Heart left ventricle (tissue), 16 donors: ENCODE results near the gene CNGB1. TPM values are rescaled to one million over a fixed set of nuclear protein-coding genes. Genes with fewer than 3 reads are reported as not detected.
"Not testable (repeated sequence)": the region's sequence is repeated elsewhere in the genome, so short reads cannot be mapped to it uniquely, and the experiment has no call there.

ENCODE experiments used
- ATAC-seq, 4 donors: fragments of 200-7000 bp; cut with Tn5 transposase; one replicate each; pipeline ENCODE4 v1.9.1; 2020 to 2022; ENCODE audit warnings: moderate library complexity in 4 of 4, mild to moderate bottlenecking in 3 of 4, moderate number of reproducible peaks in 1 of 4
- DNase-seq, 5 donors: peaks; one replicate each; pipeline ENCODE4 v3.0.0-alpha.2; 2020
- H3K27ac ChIP-seq, 12 donors: fragments of 200-600 bp; sonication (generic) in 4 of 12; one replicate each; pipeline versions ENCODE4 v1.5.0 to v1.8.0; 2016 to 2022; ENCODE audit warnings: mild to moderate bottlenecking in 2 of 12
- H3K27me3 ChIP-seq, 9 donors: fragments of 200-600 bp; sonication (generic) in 2 of 9; one replicate each; pipeline versions ENCODE4 v1.5.1 to v1.8.0; 2016 to 2022; ENCODE audit warnings: mild to moderate bottlenecking in 3 of 9
- H3K36me3 ChIP-seq, 9 donors: fragments of 200-600 bp; sonication (generic) in 2 of 9; one replicate each; pipeline versions ENCODE4 v1.5.0 to v1.8.0; 2018 to 2022; ENCODE audit warnings: mild to moderate bottlenecking in 2 of 9
- H3K4me1 ChIP-seq, 12 donors: fragments of 200-600 bp; sonication (generic) in 4 of 12; one replicate each; pipeline versions ENCODE4 v1.5.0 to v1.8.0; 2016 to 2022; ENCODE audit warnings: mild to moderate bottlenecking in 3 of 12
- H3K4me3 ChIP-seq, 12 donors: fragments of 200-600 bp; sonication (generic) in 4 of 12; one replicate each; pipeline versions ENCODE4 v1.5.0 to v1.8.0; 2017 to 2022; ENCODE audit warnings: mild to moderate bottlenecking in 9 of 12, moderate library complexity in 4 of 12
- H3K9me3 ChIP-seq, 12 donors: fragments of 200-600 bp; sonication (generic) in 4 of 12; one replicate each; pipeline versions ENCODE4 v1.5.0 to v1.8.0; 2016 to 2022; ENCODE audit warnings: mild to moderate bottlenecking in 1 of 12
- CTCF ChIP-seq, 12 donors: fragments of 200-600 bp; sonication (generic) in 4 of 12; IDR thresholded peaks; one replicate each; pipeline versions ENCODE4 v1.5.0 to v1.8.0; 2018 to 2022; ENCODE audit warnings: antibody characterized with exemption in 12 of 12, mild to moderate bottlenecking in 5 of 12
- POLR2A ChIP-seq, 2 donors: fragments of 450-650 bp; IDR thresholded peaks; one replicate each; pipeline ENCODE4 v1.6.1; 2017; ENCODE audit warnings: antibody characterized with exemption in 2 of 2, mild to moderate bottlenecking in 2 of 2, moderate library complexity in 2 of 2
- WGBS, 4 donors: extraction: QIAGEN DNeasy Blood & Tissue Kit in 2 of 4; methylation state at CpG; one replicate each; pipeline versions ENCODE4 v1.1.5 to v1.1.7; 2013 to 2018; 5-methylcytosine and 5-hydroxymethylcytosine counted together
- intact Hi-C, 10 donors: fragments of 100-400 bp; cut with DNase I; formaldehyde crosslinking; loops; one replicate each; pipeline versions ENCODE4 v1.11.1 to v1.14.2; 2022
- polyA plus RNA-seq, 2 donors: library from polyadenylated mRNA; stranded (reverse); fragments of 200-250 nt; gene quantifications; one replicate each; pipeline ENCODE4 v1.2.3, GENCODE V29; 2013
- total RNA-seq, 9 donors: library from RNA; depleted of rRNA in 2 of 9; stranded (reverse); fragments of >200 nt in 2 of 9; fragmentation: NEBNext Ultra II Directional in 3 of 9; extraction: Animal tissue kit (Norgen Biotek cat#: 25700) in 3 of 9; gene quantifications; one replicate each; pipeline versions ENCODE4 v1.1.0 to v1.2.4, GENCODE V29; 2016 to 2023
- donor health status: ischemic (EF 13 %, LVEDD 7.1; RV severe dilation, severe dysfunction).
- donor health status: healthy with polysubstance abuse.
- donor health status: DM: no; HTN: yes; CAD: no.
- donor health status: DM: no; HTN: no; CAD: no.
- donor health status: ischemic (EF 25% LVEDD 6.9; RV normal size, moderate dysfunction).
- donor health status: ischemic (EF 25% LVEDD 5.7; RV mildly dilated, moderate dysfunction).
- donor health status: healthy.
- donor health status: DM: yes; HTN: yes; CAD: no.
- donor health status: ischemic (EF 35%, LVEDD 5.7; RV mildly dilated, moderate dysfunction).
- donor health status: nonischemic (EF 11% LVEDD 7.7; RV severe dilation, severe dysfunction).
- donor health status: DM: yes; HTN: yes; CAD: no.
- donor health status: PGD.
- donor health status: ischemic (EF 29% LVEDD 5.4; RV normal size, mild dysfunction).
- donor health status: nonischemic (EF 23%, LVEDD 6.1; RV moderate dilation, normal function).

CNGB1 gene
- total and polyA plus RNA-seq, 11 donors: not detected

GRCh38 chr16:57944970-57945739 is 25.8 kb downstream of the CNGB1 start:
- peaks cover 0 to 5% (median 0%) of the 10 kb centered on the region in 9 donors for H3K27me3 ChIP-seq
- intact Hi-C loops: no loop called here
- H3K4me3 ChIP-seq: no peak overlapping the region
- H3K36me3 ChIP-seq: no peaks in the 10 kb centered on the region
- H3K27ac ChIP-seq: no peak overlapping the region
- 63 to 72% (median 67%) methylated on average over 9 of the region's 9 CpGs for WGBS, 4 donors
- DNase-seq (no peak), ATAC-seq (no peak)
- H3K9me3 ChIP-seq: no peaks in the 10 kb centered on the region
- peaks cover 0 to 18% (median 0%) of the 10 kb centered on the region in 12 donors for H3K4me1 ChIP-seq
- TF ChIP-seq CTCF (IDR thresholded peaks at IDR 0.05): no peak
- TF ChIP-seq POLR2A (IDR thresholded peaks at IDR 0.05): no peak

GRCh38 chr16:57943381-57943780 is 27.5 kb downstream of the CNGB1 start:
- H3K4me3 ChIP-seq, H3K36me3 ChIP-seq, H3K9me3 ChIP-seq, H3K27me3 ChIP-seq, intact Hi-C loops, H3K27ac ChIP-seq, ATAC-seq, DNase-seq: not testable (repeated sequence)
- H3K4me1 ChIP-seq: peaks cover 0 to 33% (median 9%) of the 10 kb centered on the region in 12 donors
- 81 to 83% (median 83%) methylated on average over 8 of the region's 8 CpGs for WGBS, 4 donors

- 89 to 96% (median 95%) methylated on average over 2 of the region's 2 CpGs for WGBS, 4 donors
- intact Hi-C loops, H3K36me3 ChIP-seq, DNase-seq, H3K9me3 ChIP-seq, H3K4me3 ChIP-seq, H3K27me3 ChIP-seq, H3K27ac ChIP-seq, ATAC-seq: not testable (repeated sequence)
- peaks cover 0 to 35% (median 9%) of the 10 kb centered on the region in 12 donors for H3K4me1 ChIP-seq
These were observed 29.0 kb downstream of the CNGB1 start for GRCh38 chr16:57941901-57942300.

GRCh38 chr16:57941016-57941664 is 29.8 kb downstream of the CNGB1 start:
- peaks cover 0 to 40% (median 9%) of the 10 kb centered on the region in 12 donors for H3K4me1 ChIP-seq
- no peak for TF ChIP-seq CTCF (IDR thresholded peaks at IDR 0.05)
- TF ChIP-seq POLR2A (IDR thresholded peaks at IDR 0.05): no peak
- peaks cover 0 to 5% (median 0%) of the 10 kb centered on the region in 9 donors for H3K27me3 ChIP-seq
- DNase-seq: peak; percentile 57 to 86 (median 77)
- intact Hi-C loops: no loop called here
- H3K27ac ChIP-seq: peak overlapping the region in 1 of 12 donors; percentile 23
- WGBS, 4 donors: 23 to 29% (median 26%) methylated on average over 10 to 11 of the region's 11 CpGs
- peak in 3 of 4 donors; percentile 50 to 65 (median 64) for ATAC-seq
- H3K9me3 ChIP-seq: no peaks in the 10 kb centered on the region
- no peak overlapping the region for H3K4me3 ChIP-seq
- no peaks in the 10 kb centered on the region for H3K36me3 ChIP-seq

GRCh38 chr16:57940382-57940966 is 30.5 kb downstream of the CNGB1 start:
- H3K36me3 ChIP-seq: no peaks in the 10 kb centered on the region
- 78 to 92% (median 88%) methylated on average over 4 to 5 of the region's 5 CpGs for WGBS, 4 donors
- H3K27ac ChIP-seq: peak overlapping the region in 1 of 12 donors; percentile 23
- intact Hi-C loops: no loop called here
- DNase-seq (no peak), ATAC-seq (no peak)
- H3K27me3 ChIP-seq: peaks cover 0 to 5% (median 0%) of the 10 kb centered on the region in 9 donors
- peaks cover 0 to 46% (median 9%) of the 10 kb centered on the region in 12 donors for H3K4me1 ChIP-seq
- no peaks in the 10 kb centered on the region for H3K9me3 ChIP-seq
- H3K4me3 ChIP-seq: no peak overlapping the region
- TF ChIP-seq POLR2A (IDR thresholded peaks at IDR 0.05): no peak
- TF ChIP-seq CTCF (IDR thresholded peaks at IDR 0.05): no peak
